Measurements from ENCODE around the gene RAB11FIP4.

- TF ChIP-seq E2F1 (CRISPR knock-in tag; IDR thresholded peaks at IDR 0.05) (no peak), USF2 (CRISPR knock-in tag; IDR thresholded peaks at IDR 0.05) (no peak), TP53 (CRISPR knock-in tag; IDR thresholded peaks at IDR 0.05) (no peak), MAX (CRISPR knock-in tag; IDR thresholded peaks at IDR 0.05) (no peak), STAT6 (CRISPR knock-in tag; conservative IDR thresholded peaks at IDR 0.05; ENCODE audit: low read depth) (no peak), CTCF (IDR thresholded peaks at IDR 0.05) (no peak), ATF1 (CRISPR knock-in tag; IDR thresholded peaks at IDR 0.05) (no peak), RELA (CRISPR knock-in tag; IDR thresholded peaks at IDR 0.05; ENCODE audit: borderline replicate concordance) (no peak), GRHL2 (CRISPR knock-in tag; IDR thresholded peaks at IDR 0.05; ENCODE audit: insufficient replicate concordance, severe bottlenecking) (no peak), IRF2 (CRISPR knock-in tag; IDR thresholded peaks at IDR 0.05; ENCODE audit: borderline replicate concordance, low read depth) (no peak), ZNF219 (CRISPR knock-in tag; IDR thresholded peaks at IDR 0.05; ENCODE audit: borderline replicate concordance) (no peak), ATF3 (CRISPR knock-in tag; conservative IDR thresholded peaks at IDR 0.05) (no peak), CREB1 (CRISPR knock-in tag; IDR thresholded peaks at IDR 0.05) (no peak)
These were observed 27.4 kb downstream of the RAB11FIP4 start for GRCh38 chr17:31418773-31419350.

Measured in WTC11 (cell line).